HCT116 (cell line): ENCODE measurements around the gene TBC1D16.

ENCODE experiments used
- ATF3 ChIP-seq: IDR thresholded peaks from 2 replicates; pipeline ENCODE4 v1.6.1; 2012
- CBX3 ChIP-seq: IDR thresholded peaks from 2 replicates; pipeline ENCODE4 v1.6.1; 2012; ENCODE audit warnings: low read depth
- CEBPB ChIP-seq: IDR thresholded peaks from 2 replicates; pipeline ENCODE4 v1.6.1; 2012; ENCODE audit warnings: low read depth
- EZH2phosphoT487 ChIP-seq: fragments of 200-600 bp; IDR thresholded peaks from 2 replicates; pipeline ENCODE4 v1.6.1; 2018; ENCODE audit warnings: antibody characterized with exemption, borderline replicate concordance
- POLR2A ChIP-seq: IDR thresholded peaks from 2 replicates; pipeline ENCODE4 v1.7.0; 2011; ENCODE audit warnings: borderline replicate concordance; ENCODE audit not compliant: insufficient read depth, insufficient read length; ENCODE audit errors: extremely low read depth
- POLR2AphosphoS5 ChIP-seq: IDR thresholded peaks from 2 replicates; pipeline ENCODE4 v1.6.1; 2011; ENCODE audit warnings: mild to moderate bottlenecking, low read depth, low read length, moderate library complexity
- SIN3A ChIP-seq: IDR thresholded peaks from 2 replicates; pipeline ENCODE4 v1.6.1; 2012; ENCODE audit warnings: low read depth
- YY1 ChIP-seq: IDR thresholded peaks from 2 replicates; pipeline ENCODE4 v1.6.1; 2011; ENCODE audit warnings: low read length, low read depth, moderate library complexity, mild to moderate bottlenecking; ENCODE audit not compliant: insufficient replicate concordance; ENCODE audit errors: extremely low read depth
- TF ChIP-seq, protein P1 (sequence below), 3 experiments: fragments of 200-600 bp in 1 of 3; sonication (generic) in 1 of 3; IDR thresholded peaks in 2 of 3; conservative IDR thresholded peaks in 1 of 3; 2 replicates each; pipeline ENCODE4 v1.5.1; 2012 to 2017; ENCODE audit warnings: low read depth in 2 of 3, low read length in 2 of 3, antibody characterized with exemption in 1 of 3, borderline replicate concordance in 1 of 3, control low read depth in 1 of 3, mild to moderate bottlenecking in 1 of 3, mixed read lengths in 1 of 3, mixed run types in 1 of 3, moderate library complexity in 1 of 3; ENCODE audit not compliant: insufficient read depth in 1 of 3
- TF ChIP-seq, protein P2 (sequence below): IDR thresholded peaks from 2 replicates; pipeline ENCODE4 v1.6.1; 2011; ENCODE audit warnings: mild to moderate bottlenecking, low read length, moderate library complexity; ENCODE audit not compliant: insufficient replicate concordance; ENCODE audit errors: extremely low read depth

- no peak for TF ChIP-seq YY1
- TF ChIP-seq POLR2AphosphoS5 = no peak
- TF ChIP-seq, protein P1, sequence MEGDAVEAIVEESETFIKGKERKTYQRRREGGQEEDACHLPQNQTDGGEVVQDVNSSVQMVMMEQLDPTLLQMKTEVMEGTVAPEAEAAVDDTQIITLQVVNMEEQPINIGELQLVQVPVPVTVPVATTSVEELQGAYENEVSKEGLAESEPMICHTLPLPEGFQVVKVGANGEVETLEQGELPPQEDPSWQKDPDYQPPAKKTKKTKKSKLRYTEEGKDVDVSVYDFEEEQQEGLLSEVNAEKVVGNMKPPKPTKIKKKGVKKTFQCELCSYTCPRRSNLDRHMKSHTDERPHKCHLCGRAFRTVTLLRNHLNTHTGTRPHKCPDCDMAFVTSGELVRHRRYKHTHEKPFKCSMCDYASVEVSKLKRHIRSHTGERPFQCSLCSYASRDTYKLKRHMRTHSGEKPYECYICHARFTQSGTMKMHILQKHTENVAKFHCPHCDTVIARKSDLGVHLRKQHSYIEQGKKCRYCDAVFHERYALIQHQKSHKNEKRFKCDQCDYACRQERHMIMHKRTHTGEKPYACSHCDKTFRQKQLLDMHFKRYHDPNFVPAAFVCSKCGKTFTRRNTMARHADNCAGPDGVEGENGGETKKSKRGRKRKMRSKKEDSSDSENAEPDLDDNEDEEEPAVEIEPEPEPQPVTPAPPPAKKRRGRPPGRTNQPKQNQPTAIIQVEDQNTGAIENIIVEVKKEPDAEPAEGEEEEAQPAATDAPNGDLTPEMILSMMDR (IDR thresholded peaks at IDR 0.05 in 2 of 3, conservative IDR thresholded peaks at IDR 0.05 in 1 of 3; ENCODE audit: borderline replicate concordance in 1 of 3, insufficient read depth in 1 of 3, low read depth in 2 of 3, low read length in 2 of 3) = no peak
- TF ChIP-seq CEBPB = no peak
- TF ChIP-seq CBX3 = no peak
- TF ChIP-seq, protein P2, sequence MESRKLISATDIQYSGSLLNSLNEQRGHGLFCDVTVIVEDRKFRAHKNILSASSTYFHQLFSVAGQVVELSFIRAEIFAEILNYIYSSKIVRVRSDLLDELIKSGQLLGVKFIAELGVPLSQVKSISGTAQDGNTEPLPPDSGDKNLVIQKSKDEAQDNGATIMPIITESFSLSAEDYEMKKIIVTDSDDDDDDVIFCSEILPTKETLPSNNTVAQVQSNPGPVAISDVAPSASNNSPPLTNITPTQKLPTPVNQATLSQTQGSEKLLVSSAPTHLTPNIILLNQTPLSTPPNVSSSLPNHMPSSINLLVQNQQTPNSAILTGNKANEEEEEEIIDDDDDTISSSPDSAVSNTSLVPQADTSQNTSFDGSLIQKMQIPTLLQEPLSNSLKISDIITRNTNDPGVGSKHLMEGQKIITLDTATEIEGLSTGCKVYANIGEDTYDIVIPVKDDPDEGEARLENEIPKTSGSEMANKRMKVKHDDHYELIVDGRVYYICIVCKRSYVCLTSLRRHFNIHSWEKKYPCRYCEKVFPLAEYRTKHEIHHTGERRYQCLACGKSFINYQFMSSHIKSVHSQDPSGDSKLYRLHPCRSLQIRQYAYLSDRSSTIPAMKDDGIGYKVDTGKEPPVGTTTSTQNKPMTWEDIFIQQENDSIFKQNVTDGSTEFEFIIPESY = no peak
- no peak for TF ChIP-seq POLR2A
- no peak for TF ChIP-seq ATF3
- no peak for TF ChIP-seq SIN3A
- TF ChIP-seq EZH2phosphoT487 = no peak
Observed at GRCh38 chr17:79985943-79986391, 49.7 kb downstream of the TBC1D16 start.
